ENCODE results near the gene TNRC6B.

TNRC6B gene

DNA sequence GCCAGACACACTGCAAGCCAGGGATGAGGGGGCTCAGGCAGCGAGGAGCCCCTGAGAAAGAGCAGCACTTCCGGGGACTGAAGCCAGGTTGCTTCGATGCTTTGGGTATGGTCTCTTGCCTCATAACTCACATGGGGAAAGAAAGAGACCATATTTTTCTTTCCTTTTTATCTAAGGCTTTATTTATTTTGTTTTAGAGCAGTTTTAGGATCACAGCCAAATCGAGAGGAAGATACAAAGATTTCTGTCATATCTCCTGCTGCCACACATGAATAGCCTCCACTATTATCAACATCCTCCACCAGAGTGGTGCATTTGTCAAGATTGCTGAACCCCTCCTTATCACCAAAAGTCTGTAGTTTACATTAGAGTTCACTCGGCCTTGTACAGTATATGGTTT lies 144.3 kb downstream of the TNRC6B start:
- H3K4me3 ChIP-seq (ENCODE audit: low read depth, low read length), result no peak overlapping the region
- DNase-seq (ENCODE audit: low read depth), result no peak
- TF ChIP-seq, protein P1, sequence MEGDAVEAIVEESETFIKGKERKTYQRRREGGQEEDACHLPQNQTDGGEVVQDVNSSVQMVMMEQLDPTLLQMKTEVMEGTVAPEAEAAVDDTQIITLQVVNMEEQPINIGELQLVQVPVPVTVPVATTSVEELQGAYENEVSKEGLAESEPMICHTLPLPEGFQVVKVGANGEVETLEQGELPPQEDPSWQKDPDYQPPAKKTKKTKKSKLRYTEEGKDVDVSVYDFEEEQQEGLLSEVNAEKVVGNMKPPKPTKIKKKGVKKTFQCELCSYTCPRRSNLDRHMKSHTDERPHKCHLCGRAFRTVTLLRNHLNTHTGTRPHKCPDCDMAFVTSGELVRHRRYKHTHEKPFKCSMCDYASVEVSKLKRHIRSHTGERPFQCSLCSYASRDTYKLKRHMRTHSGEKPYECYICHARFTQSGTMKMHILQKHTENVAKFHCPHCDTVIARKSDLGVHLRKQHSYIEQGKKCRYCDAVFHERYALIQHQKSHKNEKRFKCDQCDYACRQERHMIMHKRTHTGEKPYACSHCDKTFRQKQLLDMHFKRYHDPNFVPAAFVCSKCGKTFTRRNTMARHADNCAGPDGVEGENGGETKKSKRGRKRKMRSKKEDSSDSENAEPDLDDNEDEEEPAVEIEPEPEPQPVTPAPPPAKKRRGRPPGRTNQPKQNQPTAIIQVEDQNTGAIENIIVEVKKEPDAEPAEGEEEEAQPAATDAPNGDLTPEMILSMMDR (IDR thresholded peaks at IDR 0.05; ENCODE audit: control insufficient read depth, extremely low read depth, insufficient read depth), result no peak

DNA sequence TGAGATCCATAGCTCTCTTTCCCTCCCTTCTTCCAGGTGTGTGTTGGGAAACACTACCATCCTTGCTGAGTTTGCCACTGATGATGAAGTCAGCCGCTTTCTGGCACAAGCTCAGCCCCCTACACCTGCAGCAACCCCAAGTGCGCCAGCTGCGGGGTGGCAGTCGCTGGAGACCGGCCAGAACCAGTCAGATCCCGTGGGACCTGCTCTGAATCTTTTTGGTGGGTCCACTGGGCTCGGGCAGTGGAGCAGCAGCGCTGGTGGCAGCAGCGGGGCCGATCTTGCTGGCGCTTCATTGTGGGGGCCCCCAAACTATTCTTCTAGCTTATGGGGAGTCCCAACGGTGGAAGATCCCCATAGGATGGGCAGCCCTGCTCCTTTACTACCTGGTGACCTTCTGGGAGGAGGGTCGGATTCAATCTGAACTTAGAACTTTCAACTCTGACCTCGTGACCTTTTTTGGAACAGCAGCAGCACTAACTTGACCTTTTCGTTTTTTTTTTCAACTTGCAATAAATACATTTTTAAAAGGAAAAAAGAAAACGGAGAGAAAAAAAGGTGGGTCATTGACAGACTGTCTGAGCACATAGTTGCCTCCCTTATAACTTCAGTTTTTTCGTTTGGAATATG lies 145.2 kb downstream of the TNRC6B start:
- no peak overlapping the region for H3K4me3 ChIP-seq (ENCODE audit: low read depth, low read length)
- TF ChIP-seq, protein P1 (IDR thresholded peaks at IDR 0.05; ENCODE audit: control insufficient read depth, extremely low read depth, insufficient read depth), result no peak
- no peak for DNase-seq (ENCODE audit: low read depth)

DNA sequence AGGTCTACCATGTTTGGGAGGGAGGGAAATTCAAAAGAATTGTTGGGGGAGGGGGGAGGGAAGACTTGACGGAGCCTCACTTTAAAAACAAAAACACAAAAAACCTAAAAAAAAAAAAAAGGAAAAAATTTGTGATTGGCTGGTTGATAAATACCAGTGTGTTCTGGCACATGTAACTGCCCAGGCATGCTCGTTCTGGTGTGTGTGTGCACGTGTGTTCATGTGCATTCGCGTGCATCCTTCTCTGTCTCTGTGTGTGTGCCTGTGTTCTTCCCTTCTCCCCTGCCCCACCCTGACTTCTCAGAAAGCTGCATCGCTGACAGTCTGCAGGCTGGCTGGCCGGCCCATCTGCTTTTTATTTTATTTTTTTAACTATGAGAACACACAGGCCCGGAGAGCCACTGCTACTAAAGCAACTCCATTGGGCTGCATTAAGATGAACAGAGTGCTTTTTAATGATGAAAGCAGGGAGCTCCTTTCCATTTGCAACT lies 146.0 kb downstream of the TNRC6B start:
- TF ChIP-seq, protein P1 (IDR thresholded peaks at IDR 0.05; ENCODE audit: control insufficient read depth, extremely low read depth, insufficient read depth), result no peak
- DNase-seq (ENCODE audit: low read depth), result no peak

DNA sequence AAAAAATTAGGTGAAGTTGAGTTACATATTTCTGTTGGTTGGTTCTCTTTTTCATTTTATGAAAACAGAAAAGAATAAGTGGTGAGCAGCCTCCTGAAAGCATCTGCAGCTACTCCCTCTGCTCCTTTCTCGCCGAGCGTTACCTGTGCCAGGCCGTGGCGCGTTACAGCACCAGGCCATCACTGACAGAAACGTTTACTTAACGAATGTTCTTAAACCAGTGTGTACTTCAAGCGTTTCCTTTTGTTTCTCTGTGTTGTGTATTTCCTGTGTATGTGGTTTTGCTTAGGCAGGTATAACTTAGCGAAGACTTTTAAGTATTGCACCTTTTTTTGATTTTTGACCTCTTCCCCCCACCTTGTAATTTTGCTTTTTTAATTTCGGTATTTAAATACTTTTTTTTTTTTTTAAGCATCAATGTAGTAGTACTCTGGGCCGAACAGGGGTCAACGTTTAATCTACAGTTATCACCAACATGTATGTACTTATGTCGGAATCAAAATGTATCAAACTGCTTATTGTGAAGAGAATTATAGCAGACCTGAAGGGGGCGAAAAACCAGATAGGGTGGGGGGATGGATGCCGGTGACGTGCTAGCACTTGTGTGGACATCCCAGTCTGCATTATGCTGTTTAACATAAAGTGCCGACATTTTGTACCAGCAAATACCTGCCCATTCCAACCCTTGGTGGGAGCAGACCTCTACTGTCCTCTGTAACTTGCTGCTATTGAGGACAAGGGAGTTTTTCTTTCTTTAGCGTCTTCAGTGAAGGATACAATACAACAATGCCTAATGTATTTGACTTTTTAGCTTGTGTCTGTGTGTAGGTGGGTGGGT lies 147.0 kb downstream of the TNRC6B start:
- TF ChIP-seq, protein P1 (IDR thresholded peaks at IDR 0.05; ENCODE audit: control insufficient read depth, extremely low read depth, insufficient read depth), result no peak
- DNase-seq (ENCODE audit: low read depth), result no peak
- H3K4me3 ChIP-seq (ENCODE audit: low read depth, low read length), result no peak overlapping the region

More for the DNA sequence above, 146.0 kb downstream of the TNRC6B start:
- no peak overlapping the region for H3K4me3 ChIP-seq (ENCODE audit: low read depth, low read length)

DNA sequence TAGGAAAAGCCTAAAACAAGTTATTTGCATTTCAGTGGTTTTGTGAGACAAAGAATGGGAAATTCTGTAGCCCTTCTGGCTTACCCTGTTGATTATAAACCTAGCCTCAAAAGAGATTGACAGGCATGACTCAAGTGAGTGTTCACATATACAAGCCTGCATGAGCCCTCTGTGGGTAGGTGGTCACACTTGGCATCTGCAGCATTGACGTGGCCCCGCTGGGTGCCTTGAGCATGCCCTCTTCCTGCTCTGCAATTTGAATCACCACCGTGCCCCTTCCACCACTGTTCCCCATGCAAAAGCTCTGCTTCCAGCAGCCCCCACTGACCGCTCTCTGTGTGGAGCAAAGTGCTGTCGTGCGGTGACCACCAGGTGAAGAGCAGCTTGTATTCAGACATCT lies 147.6 kb downstream of the TNRC6B start:
- TF ChIP-seq, protein P1 (IDR thresholded peaks at IDR 0.05; ENCODE audit: control insufficient read depth, extremely low read depth, insufficient read depth), result no peak
- DNase-seq (ENCODE audit: low read depth), result no peak
- no peak overlapping the region for H3K4me3 ChIP-seq (ENCODE audit: low read depth, low read length)

DNA sequence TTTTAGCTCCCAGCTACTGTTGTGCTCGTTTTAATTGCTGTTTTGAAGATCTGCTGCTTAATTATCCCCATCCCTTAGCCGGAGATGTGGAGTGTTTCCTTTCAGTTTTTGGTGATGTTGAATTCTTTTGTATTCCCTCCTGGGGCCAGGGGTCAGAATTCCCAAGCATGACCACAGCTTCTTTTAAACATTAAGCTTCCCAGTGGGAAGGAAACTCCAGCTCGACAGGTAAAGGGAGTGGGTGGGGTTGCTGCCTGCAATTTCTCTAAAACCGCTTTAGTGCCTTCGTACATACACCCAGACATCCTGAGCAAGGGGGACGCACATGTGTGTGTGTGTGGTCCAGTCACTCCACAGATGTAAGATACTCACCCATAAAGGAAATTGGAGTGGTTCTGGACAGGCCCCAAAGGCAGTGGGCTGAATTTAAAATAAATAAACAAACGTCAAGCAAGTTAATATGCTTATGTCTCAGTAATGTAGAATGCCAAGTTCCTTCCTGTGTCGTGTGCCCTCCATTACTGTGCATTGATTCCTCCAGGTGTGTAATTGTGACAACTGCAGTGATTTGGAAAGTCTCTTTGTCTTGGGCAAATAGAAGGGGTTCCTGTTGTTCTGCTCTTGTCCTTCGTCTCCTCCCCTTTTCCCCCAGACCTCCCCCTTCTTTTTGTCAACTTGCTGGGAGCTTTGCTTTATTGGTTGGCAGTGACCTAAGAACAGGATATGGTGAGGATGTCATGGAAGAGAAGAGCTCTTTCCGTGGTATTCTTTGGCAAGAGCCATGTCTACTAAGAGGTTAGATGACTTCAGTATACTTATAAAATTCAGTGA lies 149.4 kb downstream of the TNRC6B start:
- DNase-seq (ENCODE audit: low read depth), result peak; percentile 98

More for the DNA sequence above, 149.4 kb downstream of the TNRC6B start:
- no peak overlapping the region; the same call in 1 of the 2 replicates for H3K4me3 ChIP-seq (ENCODE audit: low read depth, low read length)
- TF ChIP-seq, protein P1 (IDR thresholded peaks at IDR 0.05; ENCODE audit: control insufficient read depth, extremely low read depth, insufficient read depth), result no peak
